ENCODE measurements around the gene DHCR24.
A peak's percentile ranks its signal among the peaks of the same experiment; 100 is the strongest.
"Not testable (repeated sequence)": the region's sequence is repeated elsewhere in the genome, so short reads cannot be mapped to it uniquely, and the experiment has no call there.

DHCR24 gene

DNA sequence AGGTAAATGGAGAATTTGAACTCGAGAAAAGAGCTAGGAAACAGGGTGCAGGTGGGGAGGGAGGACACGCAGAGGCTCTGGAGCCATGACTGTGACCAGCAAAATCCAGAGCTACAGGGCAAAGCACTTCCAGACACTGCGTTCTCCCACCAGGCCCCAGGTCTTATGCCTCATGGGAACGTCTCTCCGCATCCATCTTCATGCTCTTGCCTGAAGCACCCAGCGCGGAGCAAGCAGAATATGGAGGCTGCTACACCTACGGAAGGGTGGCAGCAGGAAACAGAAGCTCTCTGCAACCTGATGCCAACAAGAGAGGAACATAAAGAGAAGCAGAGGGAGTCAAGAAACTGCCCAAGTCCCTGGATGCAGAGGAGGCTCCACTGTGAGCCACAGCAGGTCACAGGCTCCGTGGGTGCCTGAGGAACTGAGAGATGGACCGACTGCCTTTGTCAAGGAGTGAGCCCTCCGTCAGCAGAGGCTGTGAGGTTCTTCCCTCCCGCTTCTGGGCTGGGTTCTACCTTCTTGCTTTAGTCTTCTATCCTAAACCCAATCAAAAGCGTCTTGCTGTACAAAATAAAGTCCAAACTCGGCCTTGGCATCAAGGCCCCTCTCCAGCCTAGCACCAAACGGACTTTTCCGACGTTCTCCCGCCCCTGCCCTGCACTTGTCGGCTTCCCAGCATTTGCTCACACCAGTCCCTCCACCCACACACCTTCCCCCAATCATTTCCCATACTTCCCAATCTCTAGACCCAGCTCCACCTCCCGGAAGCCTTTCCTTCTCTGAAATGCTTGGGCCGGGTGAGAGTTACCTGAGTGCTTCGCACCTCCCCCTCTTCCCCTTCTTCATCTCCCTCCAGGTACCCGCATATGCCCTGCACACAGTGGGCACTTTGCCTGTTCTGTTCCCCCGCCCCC lies 930 bp downstream of the DHCR24 start:
- DNase-seq, result no peak

- no peak for DNase-seq
These were observed 1.7 kb downstream of the DHCR24 start for GRCh38 chr1:54885237-54885679.

DNA sequence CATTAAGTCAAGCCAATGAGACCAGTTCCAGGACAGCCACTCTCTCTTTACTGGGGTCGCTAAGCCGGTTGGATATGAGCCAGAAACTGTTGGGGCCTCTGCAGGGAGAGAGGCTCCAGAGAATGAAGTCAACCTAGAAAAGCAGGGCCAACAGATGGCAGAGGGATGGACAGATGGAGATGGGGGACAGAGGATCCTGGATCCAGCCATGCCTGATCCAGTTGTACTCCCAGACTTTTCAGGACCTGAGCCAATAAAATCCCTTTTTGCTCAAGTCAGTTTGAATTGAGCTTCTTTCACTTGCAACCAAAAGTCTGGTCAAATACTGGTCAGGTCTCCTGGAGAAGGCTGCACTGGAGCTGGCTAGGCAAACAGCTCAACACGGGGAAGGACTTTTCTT lies 2.2 kb downstream of the DHCR24 start:
- no peak for DNase-seq

DNA sequence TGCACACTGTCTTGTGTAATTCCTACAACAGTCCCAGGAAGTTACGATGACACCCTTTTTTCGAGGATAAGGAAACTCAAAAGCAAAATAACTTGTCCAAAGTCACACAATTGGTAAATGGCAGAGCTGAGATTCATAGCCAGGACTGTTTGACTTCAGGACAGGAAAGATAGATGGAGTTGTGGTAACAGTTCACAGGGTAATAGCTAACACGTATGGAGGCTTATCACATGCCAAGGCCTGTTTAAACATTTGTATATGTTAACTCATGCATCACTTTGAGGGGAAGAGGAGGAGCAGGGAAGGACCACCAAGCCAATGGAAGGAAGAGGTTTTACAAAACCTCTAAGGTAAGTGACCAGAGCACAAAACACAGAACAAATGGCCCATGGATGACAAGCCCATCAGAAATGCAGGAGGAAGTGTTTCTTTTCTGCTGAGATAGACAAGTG lies 2.8 kb downstream of the DHCR24 start:
- peak; percentile 69 for DNase-seq

- DNase-seq, result no peak
These were observed 3.5 kb downstream of the DHCR24 start for GRCh38 chr1:54883349-54884102.

- peak; percentile 22 for DNase-seq
These were observed 4.5 kb downstream of the DHCR24 start for GRCh38 chr1:54882519-54882918.

DNA sequence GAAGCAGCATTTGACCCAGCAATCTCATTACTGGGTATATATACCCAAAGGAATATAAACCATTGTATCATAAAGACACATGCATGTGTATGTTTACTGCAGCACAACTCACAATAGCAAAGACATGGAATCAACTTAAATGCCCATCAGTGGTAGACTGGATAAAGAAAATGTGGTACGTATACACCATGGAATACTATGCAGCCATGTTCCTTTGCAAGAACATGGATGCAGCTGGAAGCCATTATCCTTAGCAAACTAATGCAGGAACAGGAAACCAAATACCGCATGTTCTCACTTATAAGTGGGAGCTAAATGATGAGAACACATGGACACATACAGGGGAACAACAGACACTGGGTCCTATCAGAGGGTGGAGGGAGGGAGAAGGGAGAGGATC lies 5.4 kb downstream of the DHCR24 start:
- DNase-seq, result not testable (repeated sequence)

- DNase-seq, result no peak
These were observed 7.1 kb downstream of the DHCR24 start for GRCh38 chr1:54879872-54880271.

GRCh38 chr1:54876814-54877213 lies 10.2 kb downstream of the DHCR24 start:
- DNase-seq, result no peak

DNA sequence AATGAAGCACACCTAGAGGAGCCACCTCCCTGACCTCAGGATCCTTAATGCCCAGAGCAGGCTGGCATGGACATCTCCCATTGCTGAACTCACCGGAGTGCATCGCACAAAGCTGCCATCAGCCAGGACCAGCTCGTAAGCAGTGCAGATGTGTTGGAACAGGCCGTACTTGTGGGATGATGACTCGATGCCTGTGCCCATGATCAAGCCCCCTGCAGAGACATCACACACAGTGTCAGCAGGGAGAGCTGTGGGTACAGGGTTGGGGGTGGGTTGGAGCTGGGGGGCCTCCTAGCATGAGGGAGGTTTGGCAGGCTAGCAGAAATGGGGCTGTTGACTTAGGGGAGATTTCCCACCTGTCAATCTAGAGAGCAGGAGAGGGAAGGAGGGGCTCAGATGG lies 12.0 kb downstream of the DHCR24 start:
- no peak for DNase-seq

- no peak for DNase-seq
These were observed 12.7 kb downstream of the DHCR24 start for GRCh38 chr1:54874079-54874830.

- DNase-seq, result no peak
These were observed 15.0 kb downstream of the DHCR24 start for GRCh38 chr1:54872036-54872331.

DNA sequence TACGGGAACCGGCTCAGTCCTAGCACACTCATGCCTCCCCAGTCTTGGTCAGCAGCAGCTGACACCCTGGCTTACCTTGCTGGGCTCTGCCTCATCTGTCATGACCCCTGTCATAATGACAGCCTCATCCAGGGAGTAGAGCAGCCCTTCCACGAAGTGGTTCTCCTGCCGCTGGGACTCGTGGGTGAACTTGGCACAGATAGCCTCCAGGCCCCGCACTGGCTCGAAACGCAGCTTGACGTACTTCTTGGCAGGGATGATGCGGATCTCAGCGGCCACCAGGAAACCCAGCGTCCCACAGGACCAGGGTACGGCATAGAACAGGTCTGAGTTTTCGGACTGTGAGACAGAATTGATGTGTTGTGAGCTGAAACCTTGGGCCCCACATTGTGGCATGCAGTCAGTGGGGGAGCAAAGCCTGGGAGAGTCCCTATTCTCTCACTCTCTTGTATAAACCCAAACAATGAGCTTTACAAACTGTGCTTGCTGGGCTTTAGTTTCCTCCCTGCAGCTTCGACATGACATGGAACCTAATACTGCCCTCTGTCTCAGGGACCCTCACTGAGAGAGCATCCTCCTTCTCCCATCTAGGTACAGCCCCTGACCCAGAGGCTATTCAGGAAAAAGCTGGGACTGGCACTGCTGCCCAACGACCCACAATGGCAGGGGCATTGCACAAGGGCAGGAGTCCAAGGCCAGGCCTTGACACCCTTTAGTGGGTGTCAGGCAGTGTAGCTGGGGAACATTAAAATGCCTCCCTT lies 15.5 kb downstream of the DHCR24 start:
- no peak for DNase-seq

DNA sequence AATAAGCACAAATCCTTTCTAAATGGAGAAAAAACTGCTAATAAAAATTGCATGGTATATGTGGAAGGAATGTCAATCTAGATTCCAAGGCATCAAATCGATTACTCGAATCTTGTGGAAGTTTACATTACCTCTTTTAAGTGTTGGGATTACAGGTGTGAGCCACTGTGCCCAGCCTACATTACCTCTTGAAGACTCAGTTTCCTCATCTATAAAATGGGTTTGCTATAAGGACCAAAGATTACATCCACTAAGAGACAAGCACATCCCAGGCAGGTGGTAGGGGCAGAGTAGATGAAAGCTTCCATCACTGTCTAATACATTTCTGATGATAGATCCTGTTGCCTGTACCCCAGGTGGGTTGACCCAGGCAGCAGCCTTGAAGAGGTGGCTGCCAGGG lies 16.1 kb downstream of the DHCR24 start:
- DNase-seq, result no peak

GRCh38 chr1:54869173-54869851 lies 17.7 kb downstream of the DHCR24 start:
- DNase-seq, result no peak

DNA sequence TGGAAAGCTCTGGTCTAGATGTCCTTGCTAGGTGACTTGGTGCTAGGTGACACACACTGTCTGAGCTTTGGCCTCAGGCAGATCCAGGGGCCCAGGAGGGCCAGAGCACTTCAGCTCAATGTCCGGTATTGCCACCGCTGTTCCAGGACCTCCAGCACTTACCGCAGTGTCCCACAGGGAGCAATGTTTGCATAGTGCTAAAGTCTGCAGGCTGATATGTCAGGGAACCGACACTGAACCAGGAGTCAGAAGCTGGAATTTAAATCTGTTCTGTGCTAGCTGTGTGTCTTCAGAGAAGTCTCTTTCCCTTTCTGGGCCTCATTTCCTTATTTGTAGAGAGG lies 19.3 kb downstream of the DHCR24 start:
- no peak for DNase-seq

DNA sequence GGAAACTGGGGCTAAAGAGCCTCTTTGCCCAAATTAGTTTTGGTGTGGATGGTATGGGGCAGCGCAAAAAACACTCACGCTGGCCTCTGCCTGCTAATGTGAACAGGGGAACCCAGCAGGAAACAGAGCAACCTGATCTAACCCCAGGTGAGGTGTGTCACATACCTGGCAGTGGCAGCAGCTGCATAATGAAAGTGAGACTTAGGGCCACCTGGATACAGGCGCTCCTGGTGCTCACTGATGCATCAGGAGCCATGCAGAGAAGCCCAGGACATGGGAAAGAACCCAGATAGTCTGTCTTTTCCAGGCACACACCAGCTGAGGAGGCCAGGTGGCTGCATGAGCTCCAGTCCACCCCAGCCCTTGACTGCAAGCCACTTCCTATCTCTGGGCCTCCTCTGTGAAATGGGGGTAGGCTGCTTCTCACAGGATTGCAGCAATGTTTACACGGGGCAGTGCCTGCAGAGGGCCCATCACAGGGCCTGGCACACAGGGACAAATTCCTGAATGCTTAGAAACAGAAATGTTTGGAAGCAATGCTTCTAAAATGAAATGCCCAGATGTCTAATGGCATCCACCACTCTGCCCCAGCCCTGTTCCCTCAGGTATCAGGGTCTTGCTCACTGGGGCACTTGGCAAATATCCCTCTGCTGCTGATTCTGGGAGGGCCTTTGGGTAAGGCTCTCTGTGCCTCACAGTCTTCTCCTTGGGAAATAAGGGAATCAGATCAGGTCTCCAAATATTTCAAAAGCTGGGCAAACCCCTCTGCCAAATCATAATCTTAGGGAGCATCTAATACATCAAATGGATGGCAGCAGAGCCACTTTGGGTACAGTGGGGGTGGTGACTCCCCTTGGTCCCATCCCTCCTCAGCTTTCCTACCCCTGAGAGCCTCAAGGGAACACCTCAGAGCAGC lies 19.9 kb downstream of the DHCR24 start:
- no peak for DNase-seq

DNA sequence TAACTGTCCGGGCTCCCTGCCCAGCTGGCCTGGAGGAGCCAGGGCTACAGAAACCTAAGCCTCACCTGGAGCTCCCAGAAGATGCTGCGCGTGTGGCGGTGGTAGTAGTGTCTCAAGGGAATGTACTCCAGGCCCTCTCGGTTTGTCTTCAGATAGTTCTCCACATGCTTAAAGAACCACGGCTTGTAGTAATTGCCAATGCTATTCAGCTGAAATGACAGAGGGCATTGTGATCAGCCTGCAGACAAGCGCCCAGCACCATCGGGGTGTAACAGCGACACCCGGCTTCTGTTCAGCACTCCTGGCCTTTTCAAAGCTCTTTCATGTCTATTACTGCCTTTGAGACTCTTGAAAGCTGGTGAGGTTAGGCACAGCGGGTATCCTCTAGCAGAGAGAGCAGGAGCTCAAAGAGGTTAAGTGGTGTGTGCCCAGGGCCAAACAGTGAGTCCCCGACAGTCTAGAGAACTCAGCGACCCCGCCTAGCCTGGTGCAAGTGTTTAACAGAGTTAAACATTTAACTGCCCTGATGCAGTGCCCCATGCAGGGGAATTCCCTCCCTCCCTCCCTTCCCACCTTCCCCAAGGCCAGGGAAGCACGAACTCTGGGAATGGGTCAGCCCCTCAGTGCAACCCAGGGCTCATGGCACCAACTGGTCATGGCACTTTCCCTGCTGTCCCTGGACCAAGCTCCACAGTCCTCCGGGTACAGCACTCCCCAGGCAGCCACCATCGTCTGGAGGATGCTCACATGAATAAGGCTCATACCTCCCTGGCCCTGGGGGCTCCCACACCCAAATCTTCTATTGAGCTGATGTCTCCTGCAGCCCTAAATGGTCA lies 21.5 kb downstream of the DHCR24 start:
- no peak for DNase-seq

- no peak for DNase-seq
These were observed 22.4 kb downstream of the DHCR24 start for GRCh38 chr1:54864460-54865208.

All from fibroblast of skin of right quadriceps (primary cell).